NCI-H1105 (cell line): ENCODE measurements around the gene ETFDH.
"Not testable (repeated sequence)": the region's sequence is repeated elsewhere in the genome, so short reads cannot be mapped to it uniquely, and the experiment has no call there.

ENCODE experiments used
- DNase-seq: peaks from one replicate; lab custom pipeline; 2025; lab: John Stamatoyannopoulos, UW

ETFDH gene

DNA sequence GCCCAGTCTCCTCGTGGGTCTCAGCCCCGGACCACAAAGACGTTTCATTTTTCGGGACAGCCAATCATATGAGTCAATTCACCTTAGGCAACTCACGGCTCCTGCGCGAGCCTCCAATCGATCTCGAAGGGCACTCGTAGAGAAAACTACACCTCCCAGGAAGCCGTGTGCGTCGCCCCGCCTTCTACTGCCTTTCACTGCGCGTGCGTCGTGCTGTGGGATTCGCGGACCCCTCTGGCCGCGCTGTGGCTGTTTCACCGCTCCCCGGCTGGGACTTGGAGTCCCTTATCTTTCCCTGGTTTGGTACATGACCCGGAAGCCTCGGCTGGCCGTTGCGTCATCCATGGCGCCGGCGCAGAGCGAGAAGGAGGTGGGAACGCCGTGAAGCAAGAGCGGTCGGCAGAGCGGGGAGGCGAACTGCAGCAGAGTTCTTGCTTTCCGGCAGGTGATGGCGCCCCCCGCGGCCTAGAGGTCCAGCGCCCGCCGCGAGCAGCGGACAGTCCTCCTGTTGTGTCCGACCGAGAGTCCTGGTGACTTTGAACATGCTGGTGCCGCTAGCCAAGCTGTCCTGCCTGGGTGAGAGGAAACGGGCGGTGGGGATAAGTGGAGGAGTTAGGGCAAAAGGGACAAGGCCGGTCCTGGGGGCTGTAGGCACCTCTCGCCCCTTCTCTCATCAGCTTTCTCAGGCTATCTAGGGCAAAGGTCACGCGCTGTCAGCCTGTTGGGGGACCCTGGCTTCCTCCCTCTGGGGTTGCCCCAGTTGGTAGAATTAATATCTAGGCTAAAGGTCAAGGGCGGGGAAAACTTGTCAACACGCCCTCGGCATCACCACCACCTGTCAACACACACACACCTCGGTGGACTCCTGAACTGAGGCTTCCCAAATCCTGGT, at the start of gene ETFDH:
Gene ETFDH (plus strand): TSS at position 382 of the 892 bp plus-strand sequence. CDS start 161 bp downstream, at position 543.
- peak; percentile 93 for DNase-seq

DNA sequence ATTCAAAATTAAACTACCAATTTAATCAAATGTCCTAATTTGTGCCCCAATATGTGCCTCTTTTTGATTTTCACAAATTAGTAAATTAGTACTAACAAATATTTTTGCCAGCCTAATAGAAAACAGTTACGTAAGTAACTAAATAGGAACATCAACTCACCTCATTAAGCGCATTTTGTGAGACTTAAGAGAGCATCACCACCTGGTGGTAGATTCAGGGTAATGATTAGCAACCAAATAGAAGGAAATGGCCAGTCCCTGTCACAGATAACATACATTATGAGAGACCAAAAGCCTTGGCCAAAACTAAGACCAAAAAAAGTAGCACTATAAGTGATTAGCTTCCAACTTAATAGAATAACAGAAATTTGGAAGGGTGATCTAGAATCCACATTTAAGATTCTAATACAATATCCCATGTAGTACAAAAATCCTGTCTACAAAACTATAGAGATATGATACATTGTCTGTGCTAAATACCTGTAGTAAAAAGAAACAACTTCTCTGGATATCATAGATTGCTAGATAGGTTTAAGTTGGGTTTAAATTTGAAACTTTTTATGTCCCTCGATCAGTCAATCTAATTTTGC, 47.1 kb upstream of the ETFDH start:
- peak; percentile 15 for DNase-seq

DNA sequence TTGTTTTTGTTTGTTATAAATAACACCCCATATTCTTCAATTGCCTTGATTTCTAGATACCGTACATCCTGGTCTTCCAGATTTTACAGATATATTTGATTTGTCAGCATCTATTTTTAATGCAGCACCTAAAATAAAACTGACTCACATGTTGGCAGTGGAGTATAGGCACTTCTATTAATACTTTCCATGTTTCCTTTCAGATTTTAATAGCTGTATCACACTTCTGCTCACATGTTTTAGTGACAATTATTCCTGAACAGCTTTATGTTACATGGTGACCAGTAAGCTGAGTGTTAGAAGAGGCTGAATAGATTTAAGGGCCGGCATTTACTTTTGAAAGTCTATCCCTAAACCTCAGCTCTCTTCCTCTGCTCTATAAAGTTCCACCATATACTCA, 46.6 kb upstream of the ETFDH start:
- no peak for DNase-seq

DNA sequence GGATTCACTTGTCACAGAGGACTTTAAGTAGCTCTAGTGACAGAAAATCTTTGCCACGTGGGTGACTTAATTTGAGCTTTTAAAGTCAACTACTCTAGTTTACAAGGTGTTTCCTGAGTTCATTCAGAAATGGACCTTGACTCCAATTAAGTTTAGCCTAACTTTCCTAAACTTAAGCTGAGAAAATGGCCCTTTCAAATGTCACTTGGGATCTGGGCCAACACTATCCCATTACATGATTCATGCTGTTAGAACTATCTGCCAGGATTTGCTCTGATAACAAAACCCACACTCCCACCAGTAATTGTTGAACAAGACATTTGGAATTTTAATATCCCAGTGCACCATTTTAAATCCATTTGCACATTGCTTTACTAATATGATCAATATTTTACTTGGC, 41.2 kb upstream of the ETFDH start:
- DNase-seq: no peak

DNA sequence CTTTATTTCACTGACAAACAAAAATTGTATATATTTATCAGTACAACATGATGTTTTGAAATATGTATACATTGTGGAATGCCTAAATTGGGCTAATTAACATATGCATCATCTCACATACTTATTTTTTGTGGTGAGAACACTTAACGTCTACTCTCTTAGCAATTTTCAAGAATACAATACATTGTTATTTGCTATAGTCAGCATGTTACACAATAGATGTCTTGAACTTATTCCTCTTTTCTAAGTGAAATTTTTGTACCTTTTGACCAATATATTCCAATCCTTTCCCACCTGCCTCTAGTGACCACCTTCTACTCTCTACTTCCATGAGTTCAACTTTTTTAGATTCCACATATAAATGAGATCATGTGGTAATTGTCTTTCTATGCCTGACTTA, 35.5 kb upstream of the ETFDH start:
- DNase-seq: no peak

DNA sequence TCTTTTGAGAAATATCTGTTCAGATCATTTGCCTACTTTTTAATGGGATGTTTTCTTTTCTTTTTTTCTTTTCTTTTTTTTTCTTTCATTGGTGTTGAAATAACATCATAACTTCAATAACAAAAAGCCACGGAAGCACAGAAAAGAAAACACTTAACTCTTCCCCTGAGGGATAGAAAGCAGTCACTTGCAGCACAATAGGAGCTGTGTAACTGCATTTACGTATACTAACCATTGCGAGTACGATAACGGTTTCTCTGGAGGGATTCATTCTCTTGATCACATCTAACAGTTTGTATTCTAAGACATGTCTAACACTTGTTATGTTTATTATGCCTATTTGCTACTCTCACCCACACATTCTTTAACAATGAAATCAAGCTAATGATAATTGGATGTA, 27.7 kb upstream of the ETFDH start:
- no peak for DNase-seq

DNA sequence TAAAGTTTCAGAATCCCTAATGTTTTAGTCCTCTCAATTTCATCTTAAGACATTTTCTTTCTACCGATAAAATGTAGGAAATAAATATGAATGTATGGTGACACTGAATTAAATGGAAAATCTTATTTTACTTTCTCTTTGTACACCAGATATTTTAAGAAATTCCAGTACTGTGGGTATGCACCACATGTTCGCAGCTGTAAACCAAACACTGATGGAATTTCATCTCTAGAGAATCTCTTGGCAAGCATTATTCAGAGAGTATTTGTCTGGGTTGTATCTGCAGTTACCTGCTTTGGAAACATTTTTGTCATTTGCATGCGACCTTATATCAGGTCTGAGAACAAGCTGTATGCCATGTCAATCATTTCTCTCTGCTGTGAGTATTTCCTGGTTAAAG, 27.3 kb upstream of the ETFDH start:
- DNase-seq: no peak

DNA sequence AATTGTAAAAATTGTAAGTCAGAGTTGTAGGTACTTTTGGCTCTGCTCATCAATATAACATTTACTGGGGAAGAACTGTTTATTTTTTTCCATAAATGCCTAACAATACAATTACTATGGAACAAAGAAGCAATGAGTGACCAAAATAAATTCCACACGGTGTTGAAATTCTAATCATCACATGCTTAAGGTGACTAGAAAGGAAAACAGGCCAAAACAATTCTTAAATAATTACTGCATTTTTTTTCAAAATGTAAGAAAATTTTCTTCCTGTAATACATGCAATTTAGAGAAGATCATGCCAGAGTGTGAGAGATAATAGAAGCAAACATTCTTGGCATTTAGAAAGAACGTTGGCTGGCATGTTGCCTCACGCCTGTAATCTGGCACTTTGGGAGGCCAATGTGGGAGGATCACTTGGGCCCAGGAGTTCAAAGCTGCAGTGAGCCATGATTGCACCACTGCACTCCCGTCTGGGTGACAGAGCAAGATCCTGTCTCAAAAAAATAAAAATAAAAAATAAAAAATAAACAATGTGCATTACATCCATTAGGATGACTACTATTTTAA, 22.9 kb upstream of the ETFDH start:
- DNase-seq: no peak

DNA sequence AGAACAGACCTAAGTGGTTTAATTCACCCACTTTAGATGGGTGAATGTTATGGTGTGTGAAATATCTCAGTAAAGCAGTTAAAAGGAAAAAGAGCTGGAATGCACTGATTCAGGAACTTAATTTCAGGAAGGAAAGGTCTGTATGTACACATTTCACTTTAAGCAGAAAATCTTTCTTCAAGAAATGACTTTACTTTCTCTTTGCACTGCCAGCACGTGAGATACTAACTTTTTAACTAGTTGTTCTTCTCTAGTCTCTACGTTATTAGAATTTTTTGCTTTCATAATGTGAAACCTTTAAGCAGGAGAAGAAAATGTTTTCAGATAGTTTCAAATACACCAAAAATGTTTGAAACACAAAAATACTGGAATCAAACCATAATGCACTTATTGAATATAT, 19.2 kb upstream of the ETFDH start:
- no peak for DNase-seq

DNA sequence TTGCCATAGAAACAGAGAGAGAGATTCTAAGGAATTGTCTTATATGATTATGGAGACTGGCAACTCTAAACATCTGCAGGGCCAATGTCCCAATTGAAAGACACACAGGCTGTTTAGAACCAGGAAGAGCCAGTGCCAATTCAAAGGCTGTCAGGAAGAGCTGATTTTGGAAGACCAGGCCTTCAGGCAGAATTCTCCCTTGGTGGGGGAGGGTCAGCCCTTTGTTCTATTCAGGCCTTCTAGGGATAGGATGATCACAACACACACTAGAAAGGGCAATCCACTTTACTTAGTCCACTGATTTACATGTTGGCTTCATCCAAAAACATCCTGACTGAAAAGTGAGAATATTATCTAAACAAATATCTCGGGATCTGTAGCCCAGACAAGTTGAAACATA, 15.7 kb upstream of the ETFDH start:
- DNase-seq: no peak

DNA sequence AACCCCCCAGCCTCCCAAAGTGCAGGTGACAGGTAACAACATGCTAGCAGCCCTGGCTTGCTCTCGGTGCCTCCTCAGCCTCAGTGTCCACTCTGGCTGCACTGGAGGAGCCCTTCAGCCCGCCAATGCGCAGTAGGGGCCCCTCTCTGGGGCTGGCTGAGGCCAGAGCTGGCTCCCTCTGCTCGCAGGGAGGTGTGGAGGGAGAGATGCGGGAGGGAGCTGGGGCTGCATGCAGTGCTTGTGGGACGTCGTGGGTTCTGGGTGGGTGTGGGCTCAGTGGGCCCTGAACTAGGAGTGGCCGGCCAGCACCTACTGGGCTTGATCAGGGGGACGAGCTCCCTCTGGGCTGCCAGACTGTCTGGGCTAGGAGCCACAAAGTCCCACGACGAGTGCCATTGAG, 14.8 kb upstream of the ETFDH start:
- DNase-seq: no peak

DNA sequence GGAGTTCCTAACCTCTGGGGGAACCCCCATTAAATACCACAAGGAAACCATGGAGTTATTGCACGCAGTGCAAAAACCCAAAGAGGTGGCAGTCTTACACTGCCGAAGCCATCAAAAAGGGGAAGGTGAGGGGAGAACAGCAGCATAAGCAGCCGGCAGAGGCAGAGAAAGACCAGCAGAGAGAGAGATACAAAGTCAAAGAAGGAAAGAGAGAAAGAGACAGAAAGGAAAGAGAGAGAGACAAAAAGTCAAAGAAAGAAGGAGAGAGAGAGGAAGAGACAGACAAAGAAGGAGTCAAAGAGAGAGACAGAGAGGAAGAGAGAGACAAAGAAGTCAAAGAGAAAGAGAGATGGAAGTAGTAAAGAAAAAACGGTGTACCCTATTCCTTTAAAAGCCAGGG, 8.8 kb upstream of the ETFDH start:
- not testable (repeated sequence) for DNase-seq

DNA sequence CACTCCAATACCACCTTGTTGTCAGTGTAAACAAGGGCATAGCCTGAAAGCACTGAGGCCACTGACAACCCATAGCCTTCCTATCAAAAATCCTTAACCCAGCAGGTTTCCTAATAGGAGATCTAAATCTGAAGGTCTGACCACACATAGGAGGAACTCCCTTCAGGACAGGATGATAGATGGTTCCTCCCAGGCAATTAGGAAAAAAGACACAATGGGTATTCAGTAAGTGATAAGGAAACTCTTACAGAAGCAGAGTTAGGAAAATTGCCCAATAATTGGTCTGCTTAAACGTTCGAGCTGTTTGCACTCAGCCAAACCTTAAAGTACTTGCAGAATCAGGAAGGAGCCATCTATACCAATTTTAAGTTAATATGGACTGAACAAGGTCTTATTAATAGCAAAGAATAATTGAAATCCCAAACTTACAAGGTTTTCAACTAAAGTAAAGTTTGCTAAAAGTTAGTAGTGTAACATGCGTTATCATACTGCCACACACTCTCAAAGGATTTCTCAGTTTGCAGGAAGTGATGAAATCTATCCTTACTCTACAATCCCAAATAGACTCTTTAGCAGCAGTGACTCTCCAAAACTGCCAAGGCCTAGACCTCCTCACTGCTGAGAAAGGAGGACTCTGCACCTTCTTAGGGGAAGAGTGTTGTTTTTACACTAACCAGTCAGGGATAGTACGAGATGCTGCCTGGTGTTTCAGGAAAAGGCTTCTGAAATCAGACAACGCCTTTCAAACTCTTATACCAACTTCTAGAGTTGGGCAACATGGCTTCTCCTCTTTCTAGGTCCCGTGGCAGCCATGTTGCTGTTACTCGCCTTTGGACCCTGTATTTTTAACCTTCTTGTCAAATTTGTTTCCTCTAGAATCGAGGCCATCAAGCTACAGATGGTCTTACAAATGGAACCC, 8.1 kb upstream of the ETFDH start:
- DNase-seq: not testable (repeated sequence)

DNA sequence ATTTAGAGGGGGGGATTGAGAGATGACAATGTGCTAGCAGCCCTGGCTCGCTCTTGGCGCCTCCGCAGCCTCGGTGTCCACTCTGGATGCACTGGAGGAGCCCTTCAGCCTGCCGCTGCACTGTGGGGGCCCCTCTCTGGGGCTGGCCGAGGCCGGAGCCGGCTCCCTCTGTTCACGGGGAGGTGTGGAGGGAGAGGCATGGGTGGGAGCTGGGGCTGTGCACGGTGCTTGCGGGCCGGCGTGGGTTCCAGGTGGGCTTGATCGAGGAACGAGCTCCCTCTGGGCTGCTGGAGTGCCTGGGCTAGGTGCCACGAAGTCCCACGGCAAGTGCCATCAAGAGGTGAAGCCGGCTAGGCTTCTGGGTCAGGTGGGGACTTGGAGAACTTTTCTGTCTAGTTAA, 7.3 kb upstream of the ETFDH start:
- no peak for DNase-seq

DNA sequence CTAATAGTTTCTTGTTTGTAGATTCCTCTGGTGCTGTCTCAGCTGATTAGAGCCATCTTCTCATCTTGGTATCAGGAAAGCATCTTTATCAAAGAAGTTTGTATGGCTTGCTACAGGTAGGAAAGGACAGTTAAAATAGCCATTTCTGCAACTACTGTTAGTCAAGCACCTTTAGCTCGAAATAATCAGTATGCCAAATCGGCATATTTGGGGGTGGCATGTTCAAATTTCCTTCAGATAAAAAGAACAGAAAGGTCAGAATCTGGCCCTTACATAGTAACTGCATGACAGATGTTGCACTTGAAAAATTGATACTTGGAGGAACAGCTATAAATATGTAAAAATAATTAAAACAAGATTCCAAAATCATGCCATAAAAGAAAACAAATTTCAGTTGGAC, 5.2 kb upstream of the ETFDH start:
- no peak for DNase-seq

DNA sequence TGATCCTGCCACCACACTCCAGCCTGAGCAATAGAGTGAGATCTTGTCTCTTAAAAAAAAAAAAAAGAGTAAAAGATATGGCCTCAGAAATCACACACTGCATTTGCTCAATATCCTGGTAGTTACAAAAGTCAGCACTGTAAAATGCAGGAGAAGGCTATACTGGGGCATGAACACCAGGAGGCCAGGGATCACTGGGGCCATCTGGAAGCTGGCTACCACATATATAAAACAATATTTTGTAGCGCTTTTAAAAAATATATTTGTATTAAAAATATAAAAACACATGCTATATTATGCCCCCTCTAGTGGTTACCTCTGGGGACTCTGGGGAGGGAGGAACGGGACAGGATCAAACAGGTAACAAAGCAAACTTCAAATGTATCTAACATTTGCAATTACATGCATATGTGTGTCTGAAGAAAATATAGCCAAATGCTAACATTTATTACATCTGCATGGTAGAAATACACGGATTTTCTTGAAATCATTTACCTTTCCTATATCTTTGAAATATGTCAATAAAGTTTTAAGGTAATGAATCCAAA, 4.4 kb upstream of the ETFDH start:
- no peak for DNase-seq

DNA sequence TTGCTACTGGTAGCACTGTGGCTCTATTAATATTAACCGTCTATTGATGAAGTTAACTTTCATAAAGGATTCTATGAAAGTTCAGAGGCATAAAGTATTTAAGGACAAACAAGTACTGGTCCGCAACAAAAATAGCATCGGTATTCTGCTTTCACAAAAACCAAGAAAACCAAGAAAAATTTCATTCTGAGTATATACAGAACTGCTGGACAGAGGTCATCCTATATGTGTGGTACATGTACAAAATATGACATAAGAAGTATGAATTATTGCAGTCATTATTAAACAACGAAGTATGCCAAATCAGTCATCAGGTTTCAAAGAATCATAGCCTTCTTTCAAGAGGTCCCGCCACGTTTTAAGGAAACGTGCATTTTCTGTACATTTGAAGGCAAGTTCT, 2.8 kb upstream of the ETFDH start:
- no peak for DNase-seq

DNA sequence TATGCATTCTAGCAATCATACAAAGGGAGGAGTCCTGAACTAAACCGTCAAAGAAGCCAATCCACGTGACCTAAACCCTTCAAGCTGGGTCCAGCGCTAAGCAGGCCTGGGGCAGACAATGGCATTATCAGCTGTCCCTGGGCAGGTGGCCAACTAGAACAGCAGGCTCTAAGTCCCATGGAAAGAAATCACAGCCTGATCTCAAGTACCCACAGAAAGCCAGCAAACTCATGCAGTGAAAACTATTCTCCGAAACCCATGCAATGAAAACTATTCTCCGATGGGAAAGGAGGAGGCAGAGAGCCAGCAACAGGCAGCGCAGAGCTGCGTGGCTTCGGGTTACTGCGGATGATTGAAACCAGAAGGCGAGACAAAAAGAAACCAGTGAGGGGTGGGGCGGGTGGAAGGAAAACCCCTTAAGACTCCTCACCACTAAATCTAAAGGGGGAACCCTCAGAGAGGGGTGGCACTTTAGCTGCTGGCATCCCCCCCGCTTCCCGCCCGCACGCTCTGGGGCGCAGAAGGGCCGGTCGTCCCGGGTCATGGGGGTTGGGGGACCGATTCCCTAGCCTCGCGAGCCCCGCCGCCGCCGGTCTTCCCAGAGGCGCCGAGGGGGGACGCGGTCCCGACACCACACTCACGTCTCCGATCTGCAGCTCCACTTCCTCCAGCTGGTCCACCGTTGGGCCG, 976 bp upstream of the ETFDH start:
- DNase-seq: peak; percentile 57

DNA sequence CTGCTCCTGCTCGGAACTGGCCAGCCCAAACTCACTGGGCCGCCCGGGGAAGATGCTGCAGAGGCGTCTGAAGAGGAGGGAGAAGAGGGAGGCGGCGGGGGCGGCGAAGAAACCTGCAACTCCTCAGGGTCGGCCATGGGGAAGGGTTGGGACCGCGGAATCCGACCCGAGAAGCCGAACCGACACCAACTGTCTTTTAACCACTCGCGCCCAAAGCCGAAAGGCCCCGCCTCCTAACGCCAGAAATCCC, 506 bp upstream of the ETFDH start, which contains the start of gene C4orf46:
Gene C4orf46 (minus strand): TSS at position 223 of the 250 bp plus-strand sequence. CDS start 86 bp downstream, at position 137.
- DNase-seq: no peak

DNA sequence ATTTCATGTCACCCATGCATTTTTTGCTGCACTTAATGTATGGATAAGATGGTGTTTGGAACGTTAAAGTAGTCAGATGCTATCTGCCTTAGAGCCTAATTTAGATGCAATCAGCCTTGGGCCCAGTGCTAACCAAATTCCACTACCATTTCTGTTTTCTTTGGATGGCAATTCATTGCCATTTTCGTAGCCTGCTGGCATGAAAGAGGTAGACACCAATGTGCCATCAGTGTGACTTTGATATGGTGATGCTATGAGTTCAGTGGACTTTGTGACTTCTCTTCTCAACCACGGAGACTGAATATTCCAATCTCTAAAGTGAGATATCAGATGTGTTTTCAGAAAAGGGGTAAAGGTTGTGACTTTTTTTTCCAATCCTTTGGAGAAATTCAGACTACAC, 1.5 kb downstream of the ETFDH start:
- DNase-seq: no peak

DNA sequence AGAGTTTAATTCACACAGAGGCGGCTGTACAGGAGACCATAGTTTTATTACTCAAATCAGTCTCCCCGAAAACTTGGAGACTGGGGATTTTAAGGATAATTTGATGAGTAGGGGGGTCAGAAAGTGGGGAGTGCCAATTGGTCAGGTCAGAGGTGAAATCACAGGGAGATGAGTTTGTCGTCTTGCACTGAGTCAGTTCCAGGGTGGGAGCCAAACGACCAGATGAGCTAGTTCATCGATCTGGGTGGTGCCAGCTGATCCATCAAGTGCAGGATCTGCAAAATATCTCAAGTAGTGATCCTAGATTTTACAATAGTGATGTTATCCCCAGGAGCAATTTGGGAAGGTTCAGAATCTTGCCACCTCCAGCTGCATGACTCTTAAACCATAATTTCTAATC, 4.0 kb downstream of the ETFDH start:
- DNase-seq: no peak

DNA sequence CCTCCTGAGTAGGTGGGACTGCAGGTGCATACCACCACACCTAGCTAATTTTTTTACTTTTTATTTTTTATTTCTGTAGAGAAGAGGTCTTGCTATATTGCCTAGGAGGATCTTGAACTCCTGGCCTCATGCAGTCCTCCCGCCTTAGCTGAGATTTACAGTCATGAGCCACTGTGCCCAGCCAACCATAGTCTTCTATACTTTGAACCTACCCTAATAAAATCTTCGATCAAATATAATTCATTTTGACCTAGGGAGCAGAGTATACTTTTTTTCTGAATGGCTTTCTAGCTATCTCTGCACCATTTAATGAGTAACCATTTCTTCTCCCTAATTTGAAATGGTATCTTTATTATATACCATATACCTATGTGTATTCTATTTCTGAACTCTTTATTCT, 6.7 kb downstream of the ETFDH start:
- DNase-seq: no peak
